Measurements from ENCODE around the gene CPED1. TPM values are rescaled to one million over a fixed set of nuclear protein-coding genes. Genes with fewer than 3 reads are reported as not detected.

CPED1 gene
- total and polyA plus RNA-seq, 11 donors, result 3.6 to 51.2 (median 24.8) TPM

- intact Hi-C loops (cut with DNase I), result no loop called here
- H3K9me3 ChIP-seq, result no peaks in the 10 kb centered on the region
- no peak for DNase-seq
- WGBS, 4 donors, result 82 to 88% (median 86%) methylated on average over 4 of the region's 4 CpGs
- H3K36me3 ChIP-seq, result no peaks in the 10 kb centered on the region
- H3K4me3 ChIP-seq, result no peak overlapping the region
- no peaks in the 10 kb centered on the region for H3K27me3 ChIP-seq
- ATAC-seq, result no peak
- TF ChIP-seq POLR2A (IDR thresholded peaks at IDR 0.05), result no peak
- TF ChIP-seq, protein P1, sequence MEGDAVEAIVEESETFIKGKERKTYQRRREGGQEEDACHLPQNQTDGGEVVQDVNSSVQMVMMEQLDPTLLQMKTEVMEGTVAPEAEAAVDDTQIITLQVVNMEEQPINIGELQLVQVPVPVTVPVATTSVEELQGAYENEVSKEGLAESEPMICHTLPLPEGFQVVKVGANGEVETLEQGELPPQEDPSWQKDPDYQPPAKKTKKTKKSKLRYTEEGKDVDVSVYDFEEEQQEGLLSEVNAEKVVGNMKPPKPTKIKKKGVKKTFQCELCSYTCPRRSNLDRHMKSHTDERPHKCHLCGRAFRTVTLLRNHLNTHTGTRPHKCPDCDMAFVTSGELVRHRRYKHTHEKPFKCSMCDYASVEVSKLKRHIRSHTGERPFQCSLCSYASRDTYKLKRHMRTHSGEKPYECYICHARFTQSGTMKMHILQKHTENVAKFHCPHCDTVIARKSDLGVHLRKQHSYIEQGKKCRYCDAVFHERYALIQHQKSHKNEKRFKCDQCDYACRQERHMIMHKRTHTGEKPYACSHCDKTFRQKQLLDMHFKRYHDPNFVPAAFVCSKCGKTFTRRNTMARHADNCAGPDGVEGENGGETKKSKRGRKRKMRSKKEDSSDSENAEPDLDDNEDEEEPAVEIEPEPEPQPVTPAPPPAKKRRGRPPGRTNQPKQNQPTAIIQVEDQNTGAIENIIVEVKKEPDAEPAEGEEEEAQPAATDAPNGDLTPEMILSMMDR (IDR thresholded peaks at IDR 0.05), result no peak
- H3K27ac ChIP-seq, result no peak overlapping the region
- H3K4me1 ChIP-seq, result no peaks in the 10 kb centered on the region
Measured at GRCh38 chr7:121160150-121161008, 171.9 kb downstream of the CPED1 start.

DNA sequence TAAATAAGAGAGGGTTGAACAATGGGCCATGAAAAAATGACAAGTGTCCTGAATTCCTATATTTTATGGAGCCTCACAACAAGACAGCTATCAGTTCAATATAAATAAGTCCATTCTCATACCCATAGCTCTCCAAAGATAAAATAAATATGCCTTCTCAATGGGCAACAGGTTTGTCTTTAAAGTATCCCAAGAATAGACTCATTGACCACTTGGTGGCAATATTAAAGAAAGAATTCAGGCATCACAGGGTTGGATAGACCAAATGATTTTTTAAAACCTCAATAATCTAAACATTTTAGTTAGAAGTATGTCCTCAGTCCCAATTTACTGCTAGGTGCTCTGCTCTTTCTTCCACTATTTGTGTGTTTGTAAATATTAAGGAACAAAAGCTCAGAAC, 175.2 kb downstream of the CPED1 start:
- intact Hi-C loops (cut with DNase I), result no loop called here
- Histone ChIP-seq H3K27me3 (no peaks in the 10 kb centered on the region), H3K4me1 (no peaks in the 10 kb centered on the region), H3K36me3 (no peaks in the 10 kb centered on the region), H3K27ac (no peak overlapping the region), H3K4me3 (no peak overlapping the region), H3K9me3 (no peaks in the 10 kb centered on the region)
- DNase-seq (no peak), ATAC-seq (no peak)
- TF ChIP-seq, protein P1 (IDR thresholded peaks at IDR 0.05), result no peak
- no peak for TF ChIP-seq POLR2A (IDR thresholded peaks at IDR 0.05)

DNA sequence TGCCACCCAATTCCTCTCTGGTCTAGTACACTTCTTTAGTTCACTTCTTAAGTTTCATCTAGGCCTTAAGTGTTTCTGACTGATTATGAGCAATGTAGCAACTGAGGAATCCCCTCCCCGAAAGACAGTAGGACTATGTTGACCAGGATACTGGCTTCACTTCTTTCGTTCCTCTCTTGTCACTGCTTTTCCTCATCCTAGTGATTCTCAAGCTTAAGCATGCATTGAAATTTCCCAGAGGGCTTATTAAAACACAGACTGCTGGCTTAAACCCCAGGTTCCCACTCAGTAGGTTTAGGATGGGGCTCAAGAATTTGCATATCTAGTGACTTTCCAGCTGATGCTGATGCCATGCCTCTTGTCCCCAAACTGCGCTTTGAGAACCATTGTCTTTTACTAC, 175.7 kb downstream of the CPED1 start:
- H3K27me3 ChIP-seq, result no peaks in the 10 kb centered on the region
- no peak overlapping the region for H3K27ac ChIP-seq
- no peaks in the 10 kb centered on the region for H3K4me1 ChIP-seq
- no peak overlapping the region for H3K4me3 ChIP-seq
- ATAC-seq (no peak), DNase-seq (no peak)
- no peaks in the 10 kb centered on the region for H3K9me3 ChIP-seq
- intact Hi-C loops (cut with DNase I), result no loop called here
- 84 to 88% (median 86%) methylated on average over 3 of the region's 3 CpGs for WGBS, 4 donors
- no peak for TF ChIP-seq POLR2A (IDR thresholded peaks at IDR 0.05)
- TF ChIP-seq, protein P1 (IDR thresholded peaks at IDR 0.05), result no peak
- H3K36me3 ChIP-seq, result no peaks in the 10 kb centered on the region

DNA sequence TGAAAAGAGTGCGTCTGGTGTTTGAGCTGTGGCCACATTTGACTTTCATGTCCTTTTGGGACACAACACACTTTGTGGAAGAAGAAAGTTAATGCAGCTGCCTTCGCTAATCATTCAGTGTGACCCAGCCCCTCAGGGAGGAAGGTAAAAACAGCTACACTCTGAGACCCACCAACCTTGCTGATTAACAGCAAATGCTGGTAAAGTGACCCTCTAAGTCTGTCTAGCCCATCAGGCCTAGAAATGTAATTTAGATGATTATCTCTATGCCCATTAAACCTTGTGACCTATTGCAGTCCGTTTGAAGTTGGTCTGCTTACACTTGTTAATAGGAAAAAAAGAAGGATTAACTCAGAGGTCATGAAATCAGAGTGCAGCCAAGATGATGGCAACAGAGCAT, 178.4 kb downstream of the CPED1 start:
- intact Hi-C loops (cut with DNase I), result no loop called here
- Histone ChIP-seq H3K9me3 (no peaks in the 10 kb centered on the region), H3K27me3 (no peaks in the 10 kb centered on the region), H3K4me3 (no peak overlapping the region), H3K4me1 (peaks cover 0 to 1% (median 0%) of the 10 kb centered on the region in 12 donors), H3K27ac (no peak overlapping the region), H3K36me3 (no peaks in the 10 kb centered on the region)
- WGBS, 4 donors, result 63 to 71% (median 67%) methylated on average over 3 of the region's 3 CpGs
- DNase-seq, result no peak
- no peak for TF ChIP-seq POLR2A (IDR thresholded peaks at IDR 0.05)
- TF ChIP-seq, protein P1 (IDR thresholded peaks at IDR 0.05), result no peak
- no peak for ATAC-seq
